Esophagus muscularis mucosa (tissue), 4 donors: ENCODE data around the gene ME3.

Experiments used
- CTCF ChIP-seq, 3 experiments: fragments of 200-600 bp in 2 of 3; fragments of 450-650 bp in 1 of 3; sonication (generic) in 2 of 3; IDR thresholded peaks; one replicate each; pipeline ENCODE4 v1.5.1; 2017 to 2019; ENCODE audit warnings: antibody characterized with exemption in 3 of 3, mild to moderate bottlenecking in 2 of 3, moderate library complexity in 1 of 3
- EP300 ChIP-seq: sonication (generic); formaldehyde crosslinking; IDR thresholded peaks from one replicate; pipeline ENCODE4 v1.6.1; 2017; ENCODE audit warnings: antibody characterized with exemption
- POLR2AphosphoS5 ChIP-seq, 2 donors: sonication (generic); formaldehyde crosslinking; IDR thresholded peaks; one replicate each; pipeline ENCODE4 v1.6.1; 2017; ENCODE audit warnings: antibody characterized with exemption in 2 of 2

GRCh38 chr11:86506235-86506634, 166.2 kb downstream of the ME3 start:
- TF ChIP-seq CTCF (IDR thresholded peaks at IDR 0.05) (no peak), EP300 (no peak), POLR2AphosphoS5 (IDR thresholded peaks at IDR 0.05) (no peak)
